H4 (cell line): ENCODE measurements around the gene CFAP54. TPM values are rescaled to one million over a fixed set of nuclear protein-coding genes. Genes with fewer than 3 reads are reported as not detected.
A peak's percentile ranks its signal among the peaks of the same experiment; 100 is the strongest.

Experiments
- DNase-seq: peaks from one replicate; pipeline ENCODE4 v3.0.0-alpha.2; 2015; ENCODE audit warnings: low spot score
- total RNA-seq: library from RNA; depleted of rRNA; stranded (reverse); fragments of >200 nt; shearing (Covaris generic); gene quantifications from 2 replicates; pipeline ENCODE4 v1.2.3, GENCODE V29; 2014; rRNA removed

The CFAP54 gene
- total RNA-seq, 1 experiment from 2014 or later: 0.64 TPM

- peak; percentile 25 for DNase-seq
Measured at GRCh38 chr12:96886998-96887677, 397.8 kb downstream of the CFAP54 start.

- no peak for DNase-seq
Measured at GRCh38 chr12:96889273-96889933, 400.0 kb downstream of the CFAP54 start.

- no peak for DNase-seq
Measured at GRCh38 chr12:96890331-96890730, 401.0 kb downstream of the CFAP54 start.

GRCh38 chr12:96892104-96892503 is 402.7 kb downstream of the CFAP54 start:
- no peak for DNase-seq

- DNase-seq: no peak
Measured at GRCh38 chr12:96897421-96897820, 408.0 kb downstream of the CFAP54 start.

- no peak for DNase-seq
Measured at GRCh38 chr12:96901175-96901574, 411.8 kb downstream of the CFAP54 start.

- DNase-seq: peak; percentile 22
Measured at GRCh38 chr12:96902076-96902475, 412.7 kb downstream of the CFAP54 start.

- DNase-seq: no peak
Measured at GRCh38 chr12:96906498-96906848, 417.1 kb downstream of the CFAP54 start.

GRCh38 chr12:96906849-96907670 is 417.7 kb downstream of the CFAP54 start, which contains the start of gene NEDD1:
TSS of gene NEDD1 (plus strand) at chr12:96907257. CDS start at chr12:96909760, 2,503 bp downstream.
- DNase-seq: peak; percentile 68

- no peak for DNase-seq
Measured at GRCh38 chr12:96907671-96908422, 418.5 kb downstream of the CFAP54 start.

GRCh38 chr12:96908423-96908675 is 419.0 kb downstream of the CFAP54 start:
- DNase-seq: no peak

GRCh38 chr12:96912261-96912660 is 422.9 kb downstream of the CFAP54 start:
- no peak for DNase-seq

GRCh38 chr12:96912943-96913342 is 423.6 kb downstream of the CFAP54 start:
- DNase-seq: no peak

- DNase-seq: no peak
Measured at GRCh38 chr12:96919510-96920210, 430.3 kb downstream of the CFAP54 start.

Other genes starting within 250 kb of the CFAP54 start
- 25.4 and 26.9 TPM in 2 replicates for gene CDK17, start 89.1 kb upstream of the CFAP54 start, total RNA-seq